GM21367 (cell line): ENCODE results near the gene NOS3.

Source experiments
- ATAC-seq: cut with Tn5 transposase; IDR thresholded peaks from one replicate; pipeline ENCODE4 v1.9.1; 2021; ENCODE audit not compliant: unreplicated experiment

NOS3 gene

GRCh38 chr7:150977382-150978125 is 13.3 kb upstream of the NOS3 start:
- no peak for ATAC-seq

- no peak for ATAC-seq
Measured at GRCh38 chr7:150978126-150978789, 12.6 kb upstream of the NOS3 start, which contains the start of gene KCNH2. Gene KCNH2 (minus strand): TSS chr7:150978321. CDS start chr7:150977913, 408 bp downstream.

GRCh38 chr7:150979713-150980390 is 11.0 kb upstream of the NOS3 start:
- no peak for ATAC-seq

GRCh38 chr7:150980663-150981062 is 10.2 kb upstream of the NOS3 start:
- ATAC-seq, result no peak

GRCh38 chr7:150981644-150982043 is 9.2 kb upstream of the NOS3 start:
- ATAC-seq, result no peak

- ATAC-seq, result no peak
Measured at GRCh38 chr7:150982351-150982750, 8.5 kb upstream of the NOS3 start.

- ATAC-seq, result no peak
Measured at GRCh38 chr7:150983893-150984368, 6.9 kb upstream of the NOS3 start.

- no peak for ATAC-seq
Measured at GRCh38 chr7:150986099-150986512, 4.7 kb upstream of the NOS3 start.

GRCh38 chr7:150986556-150986955 is 4.3 kb upstream of the NOS3 start:
- ATAC-seq, result no peak

- ATAC-seq, result no peak
Measured at GRCh38 chr7:150988230-150989226, 2.3 kb upstream of the NOS3 start.

GRCh38 chr7:150989456-150989855 is 1.4 kb upstream of the NOS3 start:
- ATAC-seq, result no peak

GRCh38 chr7:150992051-150992640 is 1.3 kb downstream of the NOS3 start:
- ATAC-seq, result no peak

GRCh38 chr7:150992833-150993302 is 2.1 kb downstream of the NOS3 start:
- no peak for ATAC-seq

GRCh38 chr7:150993511-150993910 is 2.7 kb downstream of the NOS3 start:
- no peak for ATAC-seq

- no peak for ATAC-seq
Measured at GRCh38 chr7:150994141-150994837, 3.5 kb downstream of the NOS3 start.

- ATAC-seq, result no peak
Measured at GRCh38 chr7:150994838-150995510, 4.2 kb downstream of the NOS3 start.

- ATAC-seq, result no peak
Measured at GRCh38 chr7:150996376-150997074, 5.7 kb downstream of the NOS3 start.

- no peak for ATAC-seq
Measured at GRCh38 chr7:150997075-150997511, 6.3 kb downstream of the NOS3 start.
